Left lobe of liver (tissue), 2 donors: ENCODE measurements around the gene COA5. TPM values are rescaled to one million over a fixed set of nuclear protein-coding genes. Genes with fewer than 3 reads are reported as not detected.

Experiments used
- ATAC-seq: fragments of 200-7000 bp; cut with Tn5 transposase; one replicate; pipeline ENCODE4 v1.9.1; 2020; ENCODE audit warnings: mild to moderate bottlenecking, moderate library complexity
- DNase-seq: peaks from one replicate; pipeline ENCODE4 v3.0.0-alpha.2; 2020; ENCODE audit warnings: low spot score
- total RNA-seq: library from RNA; stranded (reverse); gene quantifications from one replicate; pipeline ENCODE4 v1.2.1, GENCODE V29; 2021
- donor health status: DM: no; HTN: no; CAD: no; lungs with moderate emphysema.
- donor health status: DM: no; HTN: yes; CAD: no.

Gene COA5
- total RNA-seq, 1 donor from 2014 or later: 21.2 TPM

DNA sequence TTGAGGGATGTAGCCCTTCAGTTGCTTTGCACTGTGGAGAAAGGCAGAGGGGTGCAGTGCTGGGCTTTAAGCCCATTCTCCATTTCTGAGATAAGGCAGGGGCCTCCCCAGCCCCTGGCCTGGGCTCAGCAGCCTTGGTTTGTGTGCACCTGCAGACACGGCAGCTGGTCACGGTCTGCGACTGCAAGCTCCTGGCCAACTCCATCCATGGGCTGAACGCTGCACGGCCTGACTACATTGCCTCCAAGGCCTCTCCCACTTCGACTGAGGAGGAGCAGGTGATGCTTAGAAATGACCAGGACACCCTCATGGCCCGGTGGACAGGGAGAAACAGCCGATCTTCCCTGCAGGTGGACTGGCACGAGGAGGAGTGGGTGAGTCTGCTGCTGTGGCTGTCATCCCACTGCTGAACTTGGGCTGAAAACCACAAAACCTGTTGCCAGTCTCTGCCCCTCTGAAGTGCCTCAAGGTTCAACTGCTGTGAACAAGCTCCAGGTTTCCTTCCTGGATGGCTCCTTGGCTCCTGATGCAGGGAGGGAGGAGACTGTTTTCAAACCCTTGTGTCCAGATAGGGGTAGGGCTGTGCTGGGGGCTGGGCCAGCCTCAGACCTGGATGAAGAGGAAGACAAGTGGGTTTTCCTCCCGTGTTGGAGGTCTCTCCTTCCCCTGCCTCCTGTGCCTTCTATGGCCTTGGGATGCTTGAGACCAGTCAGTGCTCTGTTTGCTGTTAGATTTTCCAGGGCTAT lies 54.0 kb downstream of the COA5 start:
- ATAC-seq: no peak
- no peak for DNase-seq

DNA sequence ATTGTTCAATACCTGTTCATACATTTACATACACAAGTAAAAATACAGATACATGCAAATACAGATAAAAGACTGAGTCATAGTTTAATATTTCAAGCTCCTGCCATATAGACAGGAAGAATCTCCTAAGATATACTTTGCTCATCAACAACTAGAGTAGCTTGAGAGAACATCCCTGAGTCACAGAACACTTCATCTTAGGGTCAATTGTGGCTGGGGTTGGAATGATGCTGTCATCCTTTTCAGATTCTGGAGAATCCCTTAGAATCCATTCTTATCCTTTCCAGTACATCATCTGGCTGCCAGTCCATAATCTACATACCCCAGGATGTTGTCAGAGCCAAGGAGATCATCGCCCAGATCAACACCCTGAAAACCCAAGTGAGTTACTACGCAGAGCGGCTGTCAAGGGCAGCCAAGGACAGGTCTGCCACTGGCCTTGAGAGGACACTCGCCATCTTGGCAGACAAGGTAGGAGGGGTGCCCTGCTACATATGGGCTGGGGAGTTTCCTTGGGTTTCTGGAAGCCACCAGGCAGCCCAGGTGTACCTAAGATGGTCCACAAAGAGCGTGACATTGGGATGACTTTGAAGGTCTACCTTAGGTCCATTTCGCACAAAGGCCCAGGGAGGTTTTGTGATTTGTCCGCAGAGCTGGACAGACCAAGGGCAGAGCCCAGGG lies 55.7 kb downstream of the COA5 start:
- DNase-seq (no peak), ATAC-seq (no peak)

DNA sequence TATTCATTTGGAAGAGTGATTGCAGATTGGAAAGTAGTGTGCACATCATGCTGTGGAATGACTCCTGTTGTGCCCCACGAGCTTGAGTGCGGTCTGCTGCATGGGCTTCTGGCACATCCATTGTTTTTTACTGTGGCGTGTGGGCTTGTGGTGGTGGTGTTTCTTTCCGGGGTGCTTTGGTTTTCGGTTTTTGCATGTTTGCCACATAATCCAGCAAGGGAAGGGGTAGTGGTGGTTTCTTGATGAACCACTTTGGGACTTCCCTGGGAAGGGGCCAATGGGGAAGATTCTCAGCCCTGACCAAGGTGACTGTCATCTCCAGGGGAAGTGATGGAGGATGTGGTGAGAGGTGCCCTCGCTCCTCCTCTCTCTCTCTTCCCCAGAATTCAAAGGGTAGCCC lies 57.0 kb downstream of the COA5 start:
- ATAC-seq (no peak), DNase-seq (no peak)

DNA sequence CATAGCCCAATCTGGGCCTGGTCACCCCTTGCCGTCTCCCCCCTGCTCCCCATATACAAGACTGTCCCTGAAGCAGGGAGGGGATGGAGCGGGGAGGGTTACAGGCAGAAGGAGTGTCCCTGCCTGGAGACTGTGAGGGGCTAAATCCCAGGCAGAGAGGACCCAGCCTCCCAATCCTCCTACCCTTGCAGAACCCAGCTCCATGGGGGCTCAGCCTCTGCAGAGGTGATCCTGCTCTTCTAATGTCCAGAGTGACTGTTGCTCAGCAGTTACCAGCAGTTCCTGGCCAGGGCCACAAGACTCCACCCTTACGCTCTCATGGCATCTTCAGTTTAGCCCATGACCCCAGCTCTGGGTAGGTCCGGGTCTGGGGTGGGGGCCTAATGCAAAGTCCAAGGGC lies 58.1 kb downstream of the COA5 start:
- no peak for ATAC-seq
- no peak for DNase-seq

Other genes starting within 250 kb of the COA5 start
- 9.3 TPM for gene INPP4A, start 163.7 kb downstream of the COA5 start, total RNA-seq
- gene UNC50, start 77 bp upstream of the COA5 start, total RNA-seq: 18.3 TPM
- gene MGAT4A, start 122.6 kb upstream of the COA5 start, total RNA-seq: 6.9 TPM